NCI-H1105 treated with DMSO at 0.1 percent for 48 hours (cell line): Measurements from ENCODE around the gene AUTS2.

Experiments used
- DNase-seq: peaks from one replicate; lab custom pipeline; 2025; lab: John Stamatoyannopoulos, UW

Gene AUTS2

DNA sequence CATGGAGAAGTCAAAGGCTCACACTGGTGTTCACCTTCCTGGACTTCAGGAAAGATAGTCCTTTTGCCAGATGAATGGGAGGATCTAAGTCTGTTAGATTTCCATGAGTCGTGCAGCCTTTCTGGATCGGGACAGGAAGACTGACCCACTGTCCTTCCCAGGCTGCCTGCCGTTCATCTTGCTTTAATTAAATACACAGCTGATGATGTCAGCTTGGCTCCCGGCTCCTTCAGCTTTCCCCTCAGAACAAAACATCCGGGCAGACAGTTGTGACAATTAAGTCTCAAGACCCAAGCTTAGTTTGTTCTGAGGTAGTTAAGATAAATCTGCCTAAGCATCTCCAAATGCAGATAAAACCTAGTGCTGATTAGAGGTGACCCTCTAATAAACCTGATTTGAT, 58.6 kb downstream of the AUTS2 start:
- no peak for DNase-seq

GRCh38 chr7:69657331-69657730, 59.1 kb downstream of the AUTS2 start:
- DNase-seq = no peak

GRCh38 chr7:69657985-69658384, 59.7 kb downstream of the AUTS2 start:
- no peak for DNase-seq

DNA sequence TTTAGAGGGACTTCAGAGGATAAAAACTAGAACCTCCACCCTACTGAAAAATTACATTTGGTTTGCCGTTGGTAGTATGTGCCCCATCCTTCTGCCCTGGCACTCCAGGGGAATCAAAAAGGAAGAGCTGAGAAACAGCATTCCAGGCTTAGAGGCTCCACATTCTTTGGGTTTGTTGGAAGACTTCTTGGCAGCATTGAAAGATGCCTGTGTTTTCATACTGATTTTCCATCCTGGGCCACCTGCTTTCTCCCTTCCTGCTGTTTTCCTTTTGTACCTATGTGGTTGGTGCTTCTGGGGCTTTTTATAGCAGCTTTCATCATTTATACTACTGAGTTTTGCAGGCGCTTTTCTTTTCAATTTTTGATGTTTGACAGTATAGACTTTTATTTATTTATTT, 61.7 kb downstream of the AUTS2 start:
- DNase-seq = no peak

DNA sequence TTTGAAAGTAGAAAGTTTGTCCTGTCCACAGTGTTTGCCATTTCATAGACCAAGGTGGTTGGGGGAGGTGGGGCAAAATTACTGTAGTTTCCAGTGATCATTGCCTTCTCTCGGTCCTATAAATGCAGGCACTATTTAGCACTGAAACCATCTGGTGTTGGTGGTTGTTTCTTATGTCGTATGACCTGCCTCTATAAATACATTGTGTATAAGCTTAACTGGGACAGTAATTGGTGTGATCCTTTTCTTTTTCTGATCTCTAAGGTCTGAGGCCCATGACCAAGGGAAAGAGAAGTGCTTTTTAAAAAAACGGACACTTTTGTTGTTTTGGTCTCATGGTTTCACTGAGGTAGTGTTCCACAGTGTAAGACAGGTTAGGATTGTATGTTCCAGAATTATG, 63.1 kb downstream of the AUTS2 start:
- DNase-seq = no peak

DNA sequence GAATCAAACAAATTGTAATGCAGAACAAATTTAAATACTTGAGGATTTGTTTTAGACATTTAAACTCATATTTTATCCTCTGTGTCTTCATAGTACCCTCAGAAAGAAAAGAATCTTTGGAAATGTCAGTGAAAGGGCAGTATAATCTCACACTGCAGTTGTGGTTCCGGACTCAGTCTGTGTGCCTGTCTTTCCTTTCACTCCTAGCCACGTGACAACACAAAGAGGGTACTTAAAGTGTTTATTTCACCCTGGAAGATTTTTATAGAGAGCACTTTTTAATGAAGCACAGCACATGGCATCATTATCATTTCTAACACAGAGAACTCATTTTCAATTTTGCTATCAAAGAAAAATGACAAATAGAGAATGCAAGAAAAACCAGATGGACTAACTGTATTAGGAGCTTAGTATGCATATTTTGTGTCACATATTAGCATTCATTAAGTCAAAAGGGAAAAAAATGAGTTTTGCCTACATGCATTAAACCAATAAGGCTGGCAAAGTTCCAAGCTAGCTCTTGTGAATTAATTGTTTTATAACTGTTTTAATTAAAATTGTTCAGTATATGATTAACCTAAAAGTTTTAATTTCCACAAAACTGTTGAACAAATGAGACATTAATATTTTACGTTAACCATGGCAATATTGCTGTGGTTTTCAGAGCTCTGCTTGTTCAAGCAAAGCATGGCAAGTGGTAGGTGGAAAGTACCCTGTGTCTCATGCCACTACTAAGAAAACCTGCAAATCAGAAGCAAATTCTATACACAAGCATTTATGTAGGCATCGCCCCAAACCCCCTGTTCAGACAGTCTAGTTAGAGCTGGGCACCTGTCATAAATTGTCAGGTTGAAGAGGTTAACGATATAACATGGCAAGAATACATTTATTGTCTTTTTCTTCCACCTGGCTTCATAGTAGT, 65.9 kb downstream of the AUTS2 start:
- peak; percentile 67 for DNase-seq

DNA sequence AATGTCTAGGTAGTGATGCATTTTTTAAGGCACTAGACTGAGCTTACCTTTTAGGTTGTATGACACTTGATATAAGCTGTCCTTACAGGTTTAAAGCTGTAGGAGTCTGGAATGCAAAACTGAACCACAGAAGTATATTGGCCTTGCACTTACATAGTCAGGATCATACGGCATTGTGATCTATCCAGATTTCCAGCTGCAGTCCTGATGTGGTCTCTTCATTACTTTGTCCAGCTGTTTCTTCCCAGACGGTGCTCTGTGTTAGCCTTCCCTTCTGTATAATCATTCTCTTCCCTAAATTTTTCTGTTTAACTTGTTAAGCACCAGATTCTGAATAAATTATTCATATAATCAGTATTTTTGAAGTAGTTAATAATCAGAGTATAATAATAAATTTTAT, 67.1 kb downstream of the AUTS2 start:
- no peak for DNase-seq

GRCh38 chr7:69668339-69668870, 70.1 kb downstream of the AUTS2 start:
- DNase-seq = no peak

- DNase-seq = no peak
Observed at GRCh38 chr7:69670701-69671100, 72.4 kb downstream of the AUTS2 start.

DNA sequence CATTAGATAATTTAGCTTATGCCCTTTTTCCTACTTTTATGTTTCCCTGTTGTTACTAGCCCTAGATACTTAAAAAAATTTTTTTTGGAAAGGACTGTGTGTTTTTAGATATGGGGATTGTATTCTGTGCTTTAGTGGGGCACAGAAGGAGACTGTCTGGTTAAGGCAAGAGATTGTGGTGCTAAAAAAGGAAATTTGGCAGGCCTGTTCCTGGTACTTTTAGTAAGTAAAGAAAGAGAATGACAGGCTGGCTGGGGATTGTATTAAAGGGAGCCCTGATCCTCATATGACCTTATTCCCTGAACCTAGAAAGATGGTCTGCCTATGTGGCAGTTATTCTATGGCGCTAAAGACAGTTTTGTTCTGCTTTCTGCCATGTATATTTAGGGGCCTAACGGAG, 74.8 kb downstream of the AUTS2 start:
- no peak for DNase-seq

DNA sequence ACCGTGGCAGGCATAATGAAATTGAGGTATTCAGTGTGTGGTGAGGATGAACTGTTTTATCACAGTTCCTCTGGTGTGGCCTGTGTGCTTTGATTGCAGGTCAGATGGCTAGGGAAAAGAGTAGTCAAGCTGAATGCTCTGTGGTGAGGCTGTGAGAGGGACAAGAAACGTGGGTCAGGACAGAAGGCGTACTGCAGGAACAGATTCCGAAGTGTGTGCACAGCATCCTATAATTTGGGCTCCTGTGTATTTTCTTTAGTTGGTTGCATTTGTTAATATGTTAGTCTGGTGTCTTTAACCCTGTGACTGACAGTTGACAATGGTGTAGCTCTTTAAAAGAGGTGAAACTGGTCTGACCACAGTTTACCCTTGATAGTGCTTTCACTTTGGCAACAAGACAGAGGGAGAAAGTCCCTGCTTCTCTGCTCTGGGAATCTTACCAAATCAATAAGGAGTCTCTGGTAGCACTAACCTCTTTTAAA, 76.5 kb downstream of the AUTS2 start:
- DNase-seq = no peak

DNA sequence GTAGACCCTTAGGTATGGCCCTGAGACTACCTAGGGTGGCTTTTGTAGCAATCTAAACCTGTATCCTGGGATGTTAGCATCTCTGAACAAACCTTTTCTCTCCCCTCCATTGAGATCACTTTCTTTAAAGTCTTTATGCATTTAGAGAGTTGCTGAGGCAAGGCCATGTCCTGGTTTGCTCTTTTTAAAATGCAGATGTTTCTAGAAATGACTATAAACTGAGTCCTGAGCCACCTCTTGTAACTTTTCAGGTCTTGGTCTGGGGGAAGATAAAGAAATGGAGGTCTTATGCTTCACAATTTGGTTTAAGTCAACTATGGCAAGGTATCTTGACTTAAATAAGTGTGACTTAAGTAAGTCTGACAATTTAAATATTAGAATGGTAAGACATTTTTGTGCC, 78.0 kb downstream of the AUTS2 start:
- no peak for DNase-seq

DNA sequence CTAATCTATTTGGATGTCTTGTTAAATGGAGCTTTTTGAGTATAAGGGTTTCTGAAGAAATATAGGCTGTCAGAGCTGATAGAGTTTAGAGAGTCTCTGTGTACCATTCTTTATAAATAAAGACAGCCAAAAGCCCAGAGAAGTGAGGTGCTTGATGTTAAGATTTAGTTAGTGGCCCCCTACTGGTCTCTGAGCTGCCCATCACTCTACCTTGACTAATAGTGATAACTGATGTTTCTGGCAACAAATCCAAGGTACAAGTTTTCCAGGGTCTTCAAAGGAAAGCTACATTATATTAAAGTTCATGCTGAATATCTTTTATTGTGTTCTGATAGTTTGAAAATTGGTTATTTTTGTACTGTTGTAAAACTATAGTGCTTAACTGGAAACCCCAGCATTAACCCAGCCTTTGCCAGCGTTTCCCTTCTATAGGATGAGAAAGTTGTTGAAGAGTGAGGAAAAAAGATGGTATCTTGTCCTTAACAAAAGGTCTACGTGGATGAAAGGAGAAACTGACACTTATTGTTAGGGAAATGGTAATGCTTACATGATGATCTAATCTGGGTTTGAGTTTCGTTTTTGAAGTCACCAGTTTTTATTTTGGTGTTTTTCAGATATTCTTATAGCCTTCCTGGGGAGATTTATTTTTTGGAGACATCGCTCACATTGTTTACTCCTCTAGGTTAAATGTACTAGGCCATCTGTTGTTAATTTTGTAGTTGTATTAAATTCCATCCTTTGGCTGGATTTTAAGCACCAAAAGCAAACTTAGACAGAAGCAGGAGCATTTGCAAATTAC, 79.0 kb downstream of the AUTS2 start:
- DNase-seq = no peak

GRCh38 chr7:69677881-69678493, 79.7 kb downstream of the AUTS2 start:
- no peak for DNase-seq

- DNase-seq = no peak
Observed at GRCh38 chr7:69678494-69679187, 80.4 kb downstream of the AUTS2 start.

DNA sequence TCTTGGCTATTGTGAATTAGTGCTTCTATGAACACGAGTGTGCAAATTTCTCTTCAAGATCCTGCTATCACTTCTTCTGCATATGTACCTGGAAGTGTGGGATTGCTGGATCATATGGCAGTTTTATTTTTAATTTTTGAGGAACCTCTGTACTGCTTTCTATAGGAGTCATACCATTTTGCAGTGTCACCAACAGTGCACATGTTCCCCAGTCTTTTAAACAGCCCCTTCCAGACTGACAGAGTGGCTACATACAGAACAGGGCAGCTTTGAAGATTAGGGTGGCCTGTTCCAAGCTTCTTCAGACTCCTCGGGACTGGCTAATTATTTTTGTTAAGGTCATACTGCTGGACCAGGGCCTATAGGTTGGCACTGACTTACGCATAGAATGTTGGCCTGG, 82.9 kb downstream of the AUTS2 start:
- DNase-seq = no peak

- DNase-seq = no peak
Observed at GRCh38 chr7:69682518-69682917, 84.2 kb downstream of the AUTS2 start.

DNA sequence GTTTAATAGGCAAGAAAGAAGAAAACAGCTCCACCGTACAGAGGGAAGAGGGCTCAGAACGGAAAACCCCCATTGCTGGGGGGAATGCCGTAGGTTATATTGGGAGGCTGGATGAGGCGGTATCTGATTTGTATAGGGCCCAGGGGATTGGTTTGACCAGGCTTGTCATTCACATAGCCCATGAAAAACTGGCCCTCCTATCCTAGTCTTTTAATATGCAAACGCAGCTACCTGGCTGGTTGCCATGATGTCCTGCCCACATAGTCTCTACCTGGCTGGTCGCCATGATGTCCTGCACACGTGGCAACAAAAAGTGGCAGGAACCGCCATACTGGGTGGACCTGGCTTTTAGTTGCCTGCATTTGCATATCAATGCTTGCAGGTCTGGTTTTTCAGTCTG, 84.7 kb downstream of the AUTS2 start:
- peak; percentile 54 for DNase-seq

DNA sequence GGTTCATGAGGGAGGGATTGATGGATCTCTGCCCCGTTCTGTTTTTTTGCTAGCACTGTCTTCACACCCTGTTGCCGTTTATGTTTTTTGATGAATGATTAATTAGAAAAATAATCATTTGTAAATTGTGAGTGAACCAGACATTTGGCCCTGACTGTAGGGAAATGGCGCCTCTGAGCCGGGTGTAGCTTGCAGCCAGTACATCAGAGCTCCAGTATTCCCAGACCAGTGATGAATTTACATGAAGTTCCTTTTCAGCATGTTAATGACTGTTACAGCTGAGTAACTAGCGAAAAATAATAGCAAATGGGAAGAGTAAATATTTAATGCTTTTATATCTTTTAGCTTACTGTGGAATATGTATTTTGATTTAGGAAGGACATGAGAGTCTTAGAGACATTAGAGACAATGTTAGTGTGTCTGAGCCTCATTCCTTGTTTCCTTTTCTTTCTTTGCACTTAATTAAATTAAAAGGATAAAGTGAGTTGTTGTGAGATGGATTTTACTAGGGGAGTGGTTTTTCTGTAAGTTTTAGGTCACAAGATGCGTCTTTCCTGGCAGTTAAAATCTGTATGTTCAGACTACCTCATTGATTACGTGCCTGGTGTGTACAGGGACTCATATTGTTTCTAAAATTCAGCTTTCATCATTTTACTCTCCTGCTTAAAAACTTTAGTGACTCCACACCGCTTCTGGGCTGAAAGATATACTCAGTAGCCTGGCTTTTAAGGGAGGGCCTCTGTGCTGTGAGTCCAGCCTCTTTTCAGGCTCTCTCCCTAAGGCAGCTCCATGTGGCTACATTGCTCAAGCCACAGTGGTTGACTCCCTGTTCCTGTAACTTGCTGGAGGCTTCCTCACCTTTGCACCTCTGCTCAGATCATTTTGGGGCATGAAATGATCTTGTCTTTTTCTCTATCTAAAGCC, 86.4 kb downstream of the AUTS2 start:
- DNase-seq = no peak

- no peak for DNase-seq
Observed at GRCh38 chr7:69685293-69685631, 87.0 kb downstream of the AUTS2 start.

- DNase-seq = no peak
Observed at GRCh38 chr7:69686366-69686765, 88.1 kb downstream of the AUTS2 start.
